Gastrocnemius medialis (tissue), 4 donors: ENCODE data around the gene MRPL33.
A peak's percentile ranks its signal among the peaks of the same experiment; 100 is the strongest.

Source experiments
- CTCF ChIP-seq, 5 experiments: fragments of 450-650 bp in 3 of 5; fragments of 200-600 bp in 2 of 5; sonication (generic) in 2 of 5; IDR thresholded peaks in 4 of 5; conservative IDR thresholded peaks in 1 of 5; 1 replicate in 4 of 5; 2 replicates in 1 of 5; pipeline ENCODE4 v1.5.1; 2016 to 2019; ENCODE audit warnings: antibody characterized with exemption in 5 of 5, mild to moderate bottlenecking in 3 of 5, moderate library complexity in 3 of 5
- POLR2A ChIP-seq, 2 donors: fragments of 450-650 bp; IDR thresholded peaks; one replicate each; pipeline ENCODE4 v1.6.1; 2017; ENCODE audit warnings: antibody characterized with exemption in 2 of 2, mild to moderate bottlenecking in 2 of 2, moderate library complexity in 2 of 2

DNA sequence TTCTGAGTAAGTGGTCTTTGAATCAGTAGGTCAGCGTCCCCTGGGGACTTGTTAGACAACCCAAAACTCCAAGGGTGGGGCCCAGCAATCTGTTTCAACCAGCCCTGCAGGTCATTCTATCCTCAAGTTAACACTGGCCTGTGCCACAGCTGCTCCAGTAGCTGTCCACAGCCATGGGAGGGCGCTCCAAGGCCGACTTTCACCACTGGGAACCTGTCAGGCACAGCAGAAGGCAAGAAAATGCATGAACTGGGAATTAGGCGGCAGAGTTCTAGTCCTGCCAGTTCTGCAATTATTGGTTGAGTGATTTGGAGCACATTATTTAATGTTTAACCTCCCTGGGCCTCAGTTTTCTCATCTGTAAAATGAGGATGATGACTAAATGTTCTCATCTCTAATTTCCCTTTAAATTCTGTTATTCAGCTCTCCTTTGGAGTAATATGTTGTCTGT, 17.4 kb upstream of the MRPL33 start:
- peak; percentile 82 to 91 (median 86) for TF ChIP-seq CTCF (IDR thresholded peaks at IDR 0.05 in 4 of 5, conservative IDR thresholded peaks at IDR 0.05 in 1 of 5)
- TF ChIP-seq POLR2A (IDR thresholded peaks at IDR 0.05), result no peak
